GM23338 (cell line): Measurements from ENCODE around the gene RCSD1. TPM values are rescaled to one million over a fixed set of nuclear protein-coding genes. Genes with fewer than 3 reads are reported as not detected.
A peak's percentile ranks its signal among the peaks of the same experiment; 100 is the strongest.

Experiments
- ATAC-seq: fragments of 200-7000 bp; cut with Tn5 transposase; 3 replicates; pipeline ENCODE4 v1.9.1; 2020
- DNase-seq: peaks from one replicate; pipeline ENCODE4 v3.0.0-alpha.2; 2015; ENCODE audit warnings: low spot score
- H2AFZ ChIP-seq: fragments of 200-600 bp; sonication (generic); 2 replicates; pipeline ENCODE4 v1.8.0; 2016; ENCODE audit warnings: antibody characterized with exemption, mild to moderate bottlenecking, moderate library complexity
- H3F3A ChIP-seq: fragments of 200-600 bp; sonication (generic); replicated peaks from 2 replicates; pipeline ENCODE4 v1.8.0; 2017; ENCODE audit warnings: antibody characterized with exemption, mixed run types, low read depth
- H3K27ac ChIP-seq: fragments of 200-600 bp; sonication (generic); 2 replicates; pipeline ENCODE4 v1.6.1; 2016; ENCODE audit warnings: low read depth
- H3K27me3 ChIP-seq: fragments of 200-600 bp; sonication (generic); 2 replicates; pipeline ENCODE4 v1.8.0; 2016; ENCODE audit warnings: mild to moderate bottlenecking, mixed run types, moderate library complexity; ENCODE audit not compliant: insufficient read depth
- H3K36me3 ChIP-seq: fragments of 200-600 bp; sonication (generic); 2 replicates; pipeline ENCODE4 v1.8.0; 2016; ENCODE audit warnings: mild to moderate bottlenecking; ENCODE audit not compliant: insufficient read depth
- H3K4me1 ChIP-seq: fragments of 200-600 bp; sonication (generic); 2 replicates; pipeline ENCODE4 v1.8.0; 2016; ENCODE audit warnings: mild to moderate bottlenecking, moderate library complexity; ENCODE audit not compliant: insufficient read depth
- H3K4me2 ChIP-seq: fragments of 200-600 bp; sonication (generic); 2 replicates; pipeline ENCODE4 v1.7.1; 2017; ENCODE audit warnings: mixed run types
- H3K4me3 ChIP-seq: fragments of 200-600 bp; sonication (generic); 2 replicates; pipeline ENCODE4 v1.6.1; 2016; ENCODE audit warnings: mixed run types
- H3K79me2 ChIP-seq: fragments of 200-600 bp; sonication (generic); replicated peaks from 2 replicates; pipeline ENCODE4 v1.8.0; 2017; ENCODE audit warnings: mild to moderate bottlenecking; ENCODE audit not compliant: insufficient read depth
- H3K9me2 ChIP-seq: fragments of 200-600 bp; sonication (generic); 2 replicates; pipeline ENCODE4 v1.8.0; 2017; ENCODE audit not compliant: insufficient read depth
- H4K20me1 ChIP-seq: fragments of 200-600 bp; sonication (generic); replicated peaks from 2 replicates; pipeline ENCODE4 v1.8.0; 2017; ENCODE audit warnings: mild to moderate bottlenecking; ENCODE audit not compliant: insufficient read depth
- H3K27ac Mint-ChIP-seq: 2 replicates; pipeline ENCODE4 v1.8.0; 2020; ENCODE audit warnings: inconsistent platforms, mild to moderate bottlenecking, moderate library complexity, mixed read lengths
- H3K27me3 Mint-ChIP-seq: 3 replicates; pipeline ENCODE4 v1.8.0; 2022; ENCODE audit warnings: low read depth, mild to moderate bottlenecking, moderate library complexity, mixed read lengths, inconsistent platforms; ENCODE audit not compliant: insufficient read depth, poor library complexity
- H3K36me3 Mint-ChIP-seq: 3 replicates; pipeline ENCODE4 v1.8.0; 2021; ENCODE audit warnings: low read depth, mild to moderate bottlenecking, inconsistent platforms, moderate library complexity, mixed read lengths
- H3K4me1 Mint-ChIP-seq: 3 replicates; pipeline ENCODE4 v1.8.0; 2020; ENCODE audit warnings: mild to moderate bottlenecking, inconsistent platforms, mixed read lengths
- H3K4me3 Mint-ChIP-seq: 3 replicates; pipeline ENCODE4 v1.8.0; 2021; ENCODE audit warnings: moderate library complexity, mild to moderate bottlenecking, inconsistent platforms, mixed read lengths
- H3K9me3 Mint-ChIP-seq: 3 replicates; pipeline ENCODE4 v1.8.0; 2020; ENCODE audit warnings: moderate library complexity, mild to moderate bottlenecking, inconsistent platforms, mixed read lengths
- CREB1 ChIP-seq: fragments of 250-450 bp; sonication (Bioruptor Pico); IDR thresholded peaks from 2 replicates; pipeline ENCODE4 v1.5.0; 2020; ENCODE audit warnings: low read depth, mild to moderate bottlenecking, moderate library complexity
- CTCF ChIP-seq, 2 experiments: fragments of 200-600 bp in 1 of 2; sonication (generic) in 1 of 2; conservative IDR thresholded peaks; 2 replicates each; pipeline versions ENCODE4 v1.5.1 to v1.6.1; 2016 to 2017; ENCODE audit warnings: antibody characterized with exemption in 2 of 2, low read depth in 2 of 2, mild to moderate bottlenecking in 2 of 2, moderate library complexity in 1 of 2
- ETS1 ChIP-seq: IDR thresholded peaks from 2 replicates; pipeline ENCODE4 v1.6.1; 2016; ENCODE audit warnings: antibody characterized with exemption
- EZH2 ChIP-seq: fragments of 200-600 bp; sonication (generic); IDR thresholded peaks from one replicate; pipeline ENCODE4 v1.8.0; 2017; ENCODE audit warnings: antibody characterized with exemption, mild to moderate bottlenecking, low read depth; ENCODE audit not compliant: unreplicated experiment
- JUNB ChIP-seq: IDR thresholded peaks from one replicate; pipeline ENCODE4 v1.6.1; 2016; ENCODE audit warnings: antibody characterized with exemption; ENCODE audit not compliant: unreplicated experiment
- POLR2AphosphoS5 ChIP-seq: IDR thresholded peaks from 2 replicates; pipeline ENCODE4 v1.6.1; 2016; ENCODE audit warnings: antibody characterized with exemption, low read depth
- REST ChIP-seq: IDR thresholded peaks from one replicate; pipeline ENCODE4 v1.6.1; 2018; ENCODE audit warnings: antibody characterized with exemption; ENCODE audit not compliant: unreplicated experiment
- STAT1 ChIP-seq: IDR thresholded peaks from one replicate; pipeline ENCODE4 v1.6.1; 2016; ENCODE audit warnings: antibody characterized with exemption; ENCODE audit not compliant: unreplicated experiment
- ZNF462 ChIP-seq: fragments of 250-450 bp; sonication (Bioruptor Pico); IDR thresholded peaks from 2 replicates; pipeline ENCODE4 v1.5.0; 2020; ENCODE audit warnings: mild to moderate bottlenecking, moderate library complexity
- polyA plus RNA-seq: library from polyadenylated mRNA; unstranded; fragments of >200 nt; fragmentation: Nextera tagmentation; extraction: Ambion mirVana; gene quantifications from 2 replicates; pipeline ENCODE4 v1.2.1, GENCODE V29; 2016
- total RNA-seq: library from RNA; depleted of rRNA; stranded (reverse); fragments of >200 nt; shearing (Covaris generic); gene quantifications from 2 replicates; pipeline ENCODE4 v1.2.3, GENCODE V29; 2014

RCSD1 gene
- total and polyA plus RNA-seq, 2 experiments from 2014 or later: 0.18 to 0.73 TPM

GRCh38 chr1:167659450-167659849 is 29.4 kb downstream of the RCSD1 start (continued):
- TF ChIP-seq REST (no peak), CTCF (conservative IDR thresholded peaks at IDR 0.05; ENCODE audit: low read depth in 2 of 2) (no peak), JUNB (no peak), STAT1 (no peak)

GRCh38 chr1:167659881-167660280 is 29.8 kb downstream of the RCSD1 start:
- Histone ChIP-seq H3K4me1 (no peaks in the 10 kb centered on the region), H3K79me2 (no peaks in the 10 kb centered on the region), H3K27ac (0 out of 2 replicates have a peak overlapping the region, but pooled peaks have one; percentile 14), H2AFZ (peak overlapping the region; percentile 69), H3K4me3 (no peak overlapping the region), H3F3A (no peaks in the 10 kb centered on the region), H3K36me3 (no peaks in the 10 kb centered on the region), H3K4me2 (no peak overlapping the region), H3K27me3 (no peaks in the 10 kb centered on the region), H3K9me2 (no peaks in the 10 kb centered on the region), H4K20me1 (no peaks in the 10 kb centered on the region)
- ATAC-seq: no peak
- Mint-ChIP-seq H3K27ac (no peak overlapping the region), H3K4me3 (no peak overlapping the region), H3K27me3 (peaks cover 8% of the 10 kb centered on the region), H3K4me1 (peaks cover 6% of the 10 kb centered on the region), H3K9me3 (no peaks in the 10 kb centered on the region), H3K36me3 (no peaks in the 10 kb centered on the region)
- DNase-seq: no peak
- TF ChIP-seq POLR2AphosphoS5 (no peak), EZH2 (no peak), CREB1 (CRISPR knock-in tag) (no peak), CTCF (conservative IDR thresholded peaks at IDR 0.05; ENCODE audit: low read depth in 2 of 2) (no peak), ZNF462 (CRISPR knock-in tag) (no peak), ETS1 (no peak)
